ENCODE measurements around the gene ALDH3B2.

ALDH3B2 gene

DNA sequence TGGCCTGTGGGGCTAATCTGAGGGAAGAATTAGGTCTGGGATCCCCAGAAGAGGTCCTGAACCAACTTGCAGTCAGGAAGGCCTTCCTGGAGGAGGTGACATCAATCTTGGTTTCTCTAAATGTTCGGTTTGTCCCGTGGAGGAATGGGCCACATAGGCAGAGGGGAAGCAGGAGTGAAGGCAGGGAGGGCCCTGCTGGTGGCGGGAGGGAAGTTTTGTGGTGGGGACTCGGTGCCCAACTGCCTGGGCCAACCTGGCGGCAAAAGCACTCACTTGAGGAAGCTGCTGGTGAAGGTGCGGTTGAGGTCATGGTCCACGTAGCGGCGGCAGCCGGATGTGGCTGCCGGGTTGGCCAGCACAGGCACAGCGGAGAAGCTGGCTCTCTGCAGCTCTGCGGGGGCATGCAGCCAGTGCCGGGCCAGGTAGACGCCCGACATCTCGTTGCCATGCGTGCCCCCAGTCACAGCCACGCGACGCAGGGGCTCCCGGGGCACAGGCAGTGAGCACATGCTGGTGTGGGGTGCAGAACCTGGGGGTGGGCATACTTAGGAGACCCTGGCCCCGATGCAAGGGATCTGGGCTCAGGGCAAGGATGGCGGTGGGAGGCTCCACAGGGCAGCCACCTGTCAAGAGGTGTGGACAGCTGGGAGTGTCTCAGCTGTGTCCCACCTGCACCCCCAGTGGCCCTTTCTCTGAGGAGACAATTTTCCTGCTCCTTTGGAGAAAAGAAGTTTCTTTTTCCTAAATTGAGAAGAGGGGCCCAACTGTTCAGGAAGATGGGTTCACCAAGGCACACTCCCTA, 27.7 kb downstream of the ALDH3B2 start:
- H3K4me3 ChIP-seq (ENCODE audit: low read length): no peak overlapping the region
- no peak overlapping the region for H3K9ac ChIP-seq (ENCODE audit: low read length)
- no peak for DNase-seq (ENCODE audit: low read depth)
- H3K27me3 ChIP-seq (replicated peaks; ENCODE audit: control insufficient read depth, insufficient read depth, low read length): peaks cover 54% of the 10 kb centered on the region
- H3K36me3 ChIP-seq (ENCODE audit: control insufficient read depth, insufficient read depth, low read length, severe bottlenecking): no peaks in the 10 kb centered on the region
- no peaks in the 10 kb centered on the region for H3K9me3 ChIP-seq (ENCODE audit: control insufficient read depth, low read length)
- no peaks in the 10 kb centered on the region for H3K4me1 ChIP-seq (ENCODE audit: control insufficient read depth, insufficient read depth, low read length)

DNA sequence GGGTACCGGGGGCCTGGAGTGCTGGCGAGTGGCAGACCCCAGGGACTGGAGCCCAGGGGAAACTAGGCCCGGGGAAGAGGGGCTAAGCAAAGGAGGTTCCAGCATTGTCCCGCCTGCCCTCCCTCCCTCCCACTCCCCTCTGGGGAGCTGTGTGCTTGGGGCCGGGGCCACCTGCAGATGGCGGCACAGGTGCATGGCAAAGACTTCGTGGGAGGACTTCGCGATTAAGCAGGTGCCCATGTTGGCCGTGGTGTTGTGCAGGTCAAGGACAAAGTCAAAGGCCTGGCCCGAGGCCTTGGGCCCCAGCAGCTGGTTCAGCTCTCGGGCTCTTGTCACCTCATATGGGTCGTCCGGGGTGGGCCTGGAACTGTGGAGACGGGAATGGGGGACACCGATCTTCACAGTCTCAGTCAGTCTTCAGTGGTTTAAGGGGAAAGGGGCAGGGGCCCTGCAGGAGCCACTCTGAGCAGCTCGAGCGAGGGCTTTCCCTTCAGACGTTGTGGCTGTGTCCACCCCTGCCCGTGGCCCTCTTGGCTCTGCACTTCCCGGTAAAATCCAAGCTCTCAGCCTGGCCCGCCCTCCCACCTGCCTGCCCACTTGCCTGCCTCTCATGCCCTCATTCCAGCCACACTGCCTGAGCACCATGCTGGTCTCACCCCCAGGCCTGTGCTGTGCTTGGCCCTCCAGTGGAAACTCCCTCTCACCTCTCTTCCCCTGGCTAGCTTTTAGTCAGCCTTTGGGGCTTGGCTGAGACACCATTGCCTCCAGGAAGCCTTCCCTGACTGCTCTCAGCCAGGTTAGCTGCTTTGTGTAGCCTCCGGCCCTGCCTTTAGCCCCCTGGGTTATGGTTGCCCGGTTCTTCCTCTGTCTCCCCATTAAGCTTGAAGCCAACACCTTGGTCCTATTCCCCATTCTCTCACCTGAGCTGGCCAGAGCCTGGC, 28.6 kb downstream of the ALDH3B2 start:
- no peak overlapping the region for H3K4me3 ChIP-seq (ENCODE audit: low read length)
- no peak for DNase-seq (ENCODE audit: low read depth)
- no peak overlapping the region for H3K9ac ChIP-seq (ENCODE audit: low read length)
- no peaks in the 10 kb centered on the region for H3K9me3 ChIP-seq (ENCODE audit: control insufficient read depth, low read length)
- H3K27me3 ChIP-seq (replicated peaks; ENCODE audit: control insufficient read depth, insufficient read depth, low read length): peaks cover 60% of the 10 kb centered on the region
- H3K36me3 ChIP-seq (ENCODE audit: control insufficient read depth, insufficient read depth, low read length, severe bottlenecking): no peaks in the 10 kb centered on the region
- H3K4me1 ChIP-seq (ENCODE audit: control insufficient read depth, insufficient read depth, low read length): no peaks in the 10 kb centered on the region

DNA sequence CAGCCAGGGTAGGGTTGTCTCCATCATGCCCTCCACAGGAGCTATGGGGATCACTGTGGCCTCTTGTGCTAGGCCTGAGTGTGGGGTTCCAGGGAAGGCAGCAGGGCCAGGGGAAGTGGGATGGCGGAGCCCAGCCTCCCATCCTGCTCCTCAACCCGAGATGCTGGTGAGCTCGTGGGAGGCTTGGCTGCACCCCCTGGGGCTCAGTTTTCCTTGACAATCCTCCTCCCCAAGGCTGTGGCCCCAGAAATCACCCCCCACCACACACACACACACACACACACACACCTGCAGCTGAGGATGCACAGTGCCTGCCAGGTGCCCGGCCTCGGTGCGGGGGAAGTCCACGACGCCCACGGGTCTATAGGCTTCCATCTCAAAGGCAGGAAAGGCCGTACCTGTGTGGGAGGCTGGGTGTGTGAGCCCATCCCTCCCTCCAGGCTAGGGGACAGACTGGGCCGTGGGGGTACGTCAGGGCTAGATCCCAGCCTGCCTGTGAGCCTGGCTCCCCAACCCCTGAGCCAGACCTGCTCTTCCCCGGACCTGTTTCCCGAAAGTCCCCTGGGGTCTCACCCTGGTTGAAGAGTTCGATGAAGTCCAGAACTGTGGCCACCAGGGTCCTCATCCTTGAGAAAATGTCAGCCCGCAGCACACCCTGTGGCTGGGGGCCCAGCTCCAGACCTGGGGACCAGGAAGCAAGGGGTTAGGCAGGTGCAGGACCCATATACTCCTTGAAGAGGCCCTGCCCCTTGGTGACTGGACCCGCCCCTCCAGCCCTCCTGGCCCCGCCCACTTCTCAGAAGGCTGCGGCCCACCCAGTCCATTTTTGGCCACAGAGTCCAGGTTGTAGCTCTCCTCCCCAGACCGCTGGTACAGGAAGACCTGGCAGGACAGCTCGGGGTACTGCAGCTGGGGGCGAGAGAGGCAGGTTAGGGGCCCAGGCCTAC, 29.7 kb downstream of the ALDH3B2 start:
- DNase-seq (ENCODE audit: low read depth): no peak
- H3K27me3 ChIP-seq (replicated peaks; ENCODE audit: control insufficient read depth, insufficient read depth, low read length): peaks cover 59% of the 10 kb centered on the region
- no peak overlapping the region for H3K9ac ChIP-seq (ENCODE audit: low read length)
- H3K4me3 ChIP-seq (ENCODE audit: low read length): no peak overlapping the region
- no peaks in the 10 kb centered on the region for H3K36me3 ChIP-seq (ENCODE audit: control insufficient read depth, insufficient read depth, low read length, severe bottlenecking)
- no peaks in the 10 kb centered on the region for H3K9me3 ChIP-seq (ENCODE audit: control insufficient read depth, low read length)
- H3K4me1 ChIP-seq (ENCODE audit: control insufficient read depth, insufficient read depth, low read length): no peaks in the 10 kb centered on the region

DNA sequence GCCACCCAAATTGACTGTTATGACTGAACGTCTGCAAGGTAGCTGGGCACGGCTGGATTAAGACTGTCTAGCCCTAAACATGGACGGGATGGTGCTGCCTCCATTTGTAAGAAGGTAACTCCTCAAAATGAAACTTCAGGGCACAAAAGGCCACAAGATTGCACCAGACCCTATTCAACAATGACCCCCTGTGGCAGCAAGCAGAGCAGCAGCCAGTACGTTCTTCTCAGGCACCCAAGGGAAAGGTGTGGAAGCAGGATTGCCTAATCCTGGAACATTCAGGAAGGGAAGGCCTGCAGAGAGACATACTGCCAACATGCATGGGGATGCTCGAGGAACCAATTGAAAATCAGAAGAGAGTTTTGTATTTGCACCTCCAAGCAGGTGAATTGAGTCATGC, 30.4 kb downstream of the ALDH3B2 start:
- no peak for DNase-seq (ENCODE audit: low read depth)
- no peaks in the 10 kb centered on the region for H3K4me1 ChIP-seq (ENCODE audit: control insufficient read depth, insufficient read depth, low read length)
- no peaks in the 10 kb centered on the region for H3K9me3 ChIP-seq (ENCODE audit: control insufficient read depth, low read length)
- no peak overlapping the region for H3K4me3 ChIP-seq (ENCODE audit: low read length)
- H3K9ac ChIP-seq (ENCODE audit: low read length): no peak overlapping the region
- peaks cover 59% of the 10 kb centered on the region for H3K27me3 ChIP-seq (replicated peaks; ENCODE audit: control insufficient read depth, insufficient read depth, low read length)
- no peaks in the 10 kb centered on the region for H3K36me3 ChIP-seq (ENCODE audit: control insufficient read depth, insufficient read depth, low read length, severe bottlenecking)

DNA sequence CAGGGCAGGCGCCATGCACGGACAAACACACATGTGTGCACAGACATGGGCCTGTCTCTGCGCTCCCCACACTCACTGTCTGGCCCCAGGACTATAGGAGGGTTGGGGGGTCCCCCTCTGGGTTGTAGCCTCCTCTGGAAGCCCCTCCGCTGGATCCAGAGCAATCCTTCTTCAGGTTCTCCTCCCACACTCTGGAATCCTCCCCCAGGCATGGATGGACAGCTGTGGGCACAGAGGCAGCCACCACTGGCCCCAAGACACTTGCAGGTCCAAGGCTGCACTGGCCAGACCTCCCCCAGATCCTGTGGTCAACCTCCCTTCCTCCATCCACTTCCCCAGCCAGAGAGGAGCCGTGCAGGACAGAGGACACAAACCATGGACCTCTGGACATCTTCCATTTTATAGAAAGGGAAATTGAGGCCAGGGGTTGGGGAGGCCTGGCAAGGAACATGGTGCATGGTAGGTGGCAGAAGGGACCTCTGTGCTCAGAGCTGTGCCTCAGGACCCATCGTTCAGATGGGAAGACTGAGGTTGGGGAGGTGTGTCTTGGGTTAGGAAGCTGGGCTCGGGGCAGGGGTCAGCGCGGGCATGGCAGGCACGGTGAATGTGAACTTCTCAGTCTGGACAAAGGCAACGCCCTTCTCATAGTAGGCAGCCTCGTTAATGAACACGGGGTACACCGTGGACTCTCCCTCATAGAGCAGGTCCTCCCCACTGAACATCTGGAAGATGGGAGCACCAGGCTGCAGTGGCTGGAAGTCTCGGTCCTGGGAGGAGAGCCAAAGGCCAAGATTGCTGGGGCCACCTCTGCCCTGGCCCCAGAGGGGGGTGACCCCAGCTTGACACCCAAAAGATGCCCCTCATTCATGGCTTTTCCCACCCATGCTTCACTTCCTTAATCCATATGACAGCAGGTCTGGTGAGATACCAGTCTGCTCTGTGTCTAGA, 32.0 kb downstream of the ALDH3B2 start:
- H3K9me3 ChIP-seq (ENCODE audit: control insufficient read depth, low read length): no peaks in the 10 kb centered on the region
- no peak for DNase-seq (ENCODE audit: low read depth)
- H3K4me3 ChIP-seq (ENCODE audit: low read length): no peak overlapping the region
- no peak overlapping the region for H3K9ac ChIP-seq (ENCODE audit: low read length)
- H3K36me3 ChIP-seq (ENCODE audit: control insufficient read depth, insufficient read depth, low read length, severe bottlenecking): no peaks in the 10 kb centered on the region
- H3K27me3 ChIP-seq (replicated peaks; ENCODE audit: control insufficient read depth, insufficient read depth, low read length): peaks cover 48% of the 10 kb centered on the region
- no peaks in the 10 kb centered on the region for H3K4me1 ChIP-seq (ENCODE audit: control insufficient read depth, insufficient read depth, low read length)

DNA sequence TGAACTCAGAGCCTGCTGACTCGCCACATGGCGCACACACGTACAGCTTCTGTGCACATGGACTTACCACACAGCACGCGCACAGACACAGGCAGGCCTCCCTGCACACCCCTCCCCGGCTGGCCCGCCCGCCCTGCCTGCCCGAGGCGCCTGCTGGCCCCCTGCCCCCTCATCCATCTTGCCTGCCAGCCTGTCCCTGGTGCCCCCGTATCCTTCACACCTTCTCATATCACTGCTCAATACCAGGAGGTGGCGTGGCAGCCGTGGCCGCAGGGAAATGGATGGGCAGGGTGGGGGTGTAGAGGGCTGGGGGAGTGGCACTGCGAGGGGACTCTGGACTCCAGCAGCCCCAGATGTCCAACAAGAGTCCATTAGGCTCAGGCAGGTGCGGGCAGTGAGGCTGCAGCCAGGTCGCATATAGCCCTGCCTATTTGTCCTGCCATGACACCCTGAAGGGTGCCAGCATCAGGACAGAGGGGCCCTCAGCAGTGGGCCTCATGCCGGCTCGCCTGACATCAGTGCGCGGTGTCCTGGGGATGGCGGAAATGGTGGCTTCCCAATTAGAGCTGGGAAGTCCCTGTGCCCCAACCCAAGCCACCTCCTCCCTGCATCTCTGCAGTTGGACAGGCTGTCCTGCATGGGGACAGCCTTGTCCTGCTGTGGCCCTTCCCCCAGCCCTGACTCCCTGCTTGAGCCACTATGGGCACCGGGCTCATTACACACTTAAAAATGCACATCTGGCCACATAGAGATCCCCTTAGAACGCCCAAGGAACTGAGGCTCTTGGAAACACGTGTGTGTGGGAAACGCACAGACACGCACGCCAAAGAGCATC, 32.9 kb downstream of the ALDH3B2 start:
- no peak for DNase-seq (ENCODE audit: low read depth)
- H3K4me3 ChIP-seq (ENCODE audit: low read length): no peak overlapping the region
- H3K4me1 ChIP-seq (ENCODE audit: control insufficient read depth, insufficient read depth, low read length): no peaks in the 10 kb centered on the region
- H3K9ac ChIP-seq (ENCODE audit: low read length): no peak overlapping the region
- peaks cover 40% of the 10 kb centered on the region for H3K27me3 ChIP-seq (replicated peaks; ENCODE audit: control insufficient read depth, insufficient read depth, low read length)
- H3K9me3 ChIP-seq (ENCODE audit: control insufficient read depth, low read length): no peaks in the 10 kb centered on the region
- H3K36me3 ChIP-seq (ENCODE audit: control insufficient read depth, insufficient read depth, low read length, severe bottlenecking): no peaks in the 10 kb centered on the region

DNA sequence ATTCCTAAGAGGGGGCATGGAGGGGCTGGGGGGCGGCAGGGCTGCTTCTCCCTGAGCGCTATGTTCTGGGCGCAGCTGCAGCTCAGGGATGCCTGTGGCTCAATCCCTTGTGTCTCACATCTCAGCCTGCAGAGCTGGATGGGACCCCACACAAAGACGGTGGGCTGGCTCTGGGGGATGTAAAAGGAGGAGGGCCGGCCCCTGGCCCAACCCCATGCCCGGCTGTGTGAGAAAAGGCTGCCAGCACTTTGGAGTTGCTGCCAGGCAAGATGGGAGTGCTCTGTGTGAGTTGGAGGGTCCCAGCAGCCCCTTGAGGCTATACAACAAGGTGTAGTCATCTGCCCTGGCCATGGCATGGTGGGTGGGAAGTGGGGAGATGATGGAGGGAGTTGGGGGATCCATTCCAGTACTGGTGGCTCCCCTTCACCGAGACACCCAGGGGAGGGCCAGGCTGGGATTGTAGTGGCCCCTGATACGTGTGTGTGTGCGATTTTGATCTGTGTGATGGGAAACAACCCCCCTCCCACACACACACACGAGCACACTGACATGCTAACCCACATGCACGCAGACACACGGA, 33.6 kb downstream of the ALDH3B2 start:
- no peak for DNase-seq (ENCODE audit: low read depth)

DNA sequence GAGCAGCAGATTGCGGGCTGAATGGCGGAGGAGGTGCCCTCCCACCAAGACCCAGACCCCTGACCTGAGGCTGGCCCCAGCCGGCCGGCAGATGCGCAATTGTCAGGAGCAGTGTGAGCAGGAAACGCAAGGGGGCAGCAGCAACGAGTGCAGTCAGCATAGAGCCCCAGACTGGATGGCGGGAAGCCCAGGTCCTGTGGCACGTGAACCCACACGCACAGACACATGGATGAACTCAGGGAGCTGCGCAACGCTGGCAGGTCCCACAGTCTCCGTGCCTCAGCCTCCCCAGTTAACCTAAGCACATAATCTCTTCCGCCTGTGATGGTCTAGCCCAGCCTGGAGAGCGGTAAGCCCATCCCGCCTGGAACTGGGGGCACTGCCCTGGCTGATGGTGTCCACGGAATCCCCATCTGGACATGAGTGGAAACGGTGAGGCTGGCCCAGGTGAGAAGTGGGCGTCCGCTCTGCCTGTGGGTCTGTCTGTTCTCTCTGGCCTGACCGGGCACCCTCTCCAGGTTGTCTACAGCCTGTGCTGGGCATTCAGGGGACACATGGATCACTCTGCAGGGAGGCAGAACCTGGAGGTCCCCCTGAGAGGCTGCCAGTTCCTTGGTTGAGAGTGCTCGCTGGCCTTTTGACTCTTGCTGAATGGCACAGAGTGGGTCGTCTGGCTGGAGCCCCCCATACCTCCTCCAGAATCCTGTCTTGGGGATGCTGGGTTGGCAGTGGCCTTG, 34.2 kb downstream of the ALDH3B2 start:
- no peak overlapping the region for H3K4me3 ChIP-seq (ENCODE audit: low read length)
- peak; percentile 76 for DNase-seq (ENCODE audit: low read depth)
- H3K9me3 ChIP-seq (ENCODE audit: control insufficient read depth, low read length): no peaks in the 10 kb centered on the region
- no peaks in the 10 kb centered on the region for H3K4me1 ChIP-seq (ENCODE audit: control insufficient read depth, insufficient read depth, low read length)
- no peak overlapping the region for H3K9ac ChIP-seq (ENCODE audit: low read length)
- H3K36me3 ChIP-seq (ENCODE audit: control insufficient read depth, insufficient read depth, low read length, severe bottlenecking): no peaks in the 10 kb centered on the region
- H3K27me3 ChIP-seq (replicated peaks; ENCODE audit: control insufficient read depth, insufficient read depth, low read length): peaks cover 34% of the 10 kb centered on the region

More for the DNA sequence above, 33.6 kb downstream of the ALDH3B2 start:
- Histone ChIP-seq H3K4me3 (ENCODE audit: low read length) (no peak overlapping the region), H3K27me3 (replicated peaks; ENCODE audit: control insufficient read depth, insufficient read depth, low read length) (peaks cover 33% of the 10 kb centered on the region), H3K36me3 (ENCODE audit: control insufficient read depth, insufficient read depth, low read length, severe bottlenecking) (no peaks in the 10 kb centered on the region), H3K9me3 (ENCODE audit: control insufficient read depth, low read length) (no peaks in the 10 kb centered on the region), H3K4me1 (ENCODE audit: control insufficient read depth, insufficient read depth, low read length) (no peaks in the 10 kb centered on the region), H3K9ac (ENCODE audit: low read length) (no peak overlapping the region)

DNA sequence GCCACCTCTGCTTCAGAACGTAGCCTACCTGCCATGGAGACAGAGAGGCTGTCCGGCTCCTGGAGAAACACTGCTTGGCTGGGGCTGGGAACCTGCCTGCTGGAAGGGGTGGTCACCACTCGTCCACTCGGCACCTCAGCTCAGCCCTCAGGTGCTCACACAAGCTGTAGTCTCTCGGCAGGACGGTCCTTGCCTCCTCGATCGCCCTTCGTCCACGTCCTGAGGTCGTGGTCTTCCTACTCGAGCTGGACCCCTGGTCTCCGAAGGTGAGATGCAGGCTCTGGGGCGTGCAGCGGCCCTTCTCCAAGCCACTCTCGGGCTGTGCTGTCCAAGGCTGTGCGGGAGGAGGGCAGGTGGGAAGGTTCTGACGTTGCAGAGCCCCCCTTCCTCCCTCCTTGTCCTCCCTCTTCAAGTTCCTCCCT, 35.0 kb downstream of the ALDH3B2 start, which contains the start of gene TBX10:
Gene TBX10, minus strand, starts transcription at position 326 of the 422 bp plus-strand sequence. Its CDS starts 291 bp downstream, at position 35.
- H3K4me3 ChIP-seq (ENCODE audit: low read length): no peak within 1 kb of the TSS
- no peaks in the 10 kb centered on the region for H3K36me3 ChIP-seq (ENCODE audit: control insufficient read depth, insufficient read depth, low read length, severe bottlenecking)
- H3K27me3 ChIP-seq (replicated peaks; ENCODE audit: control insufficient read depth, insufficient read depth, low read length): peaks cover 42% of the 10 kb centered on the region
- no peak for DNase-seq (ENCODE audit: low read depth)
- H3K9me3 ChIP-seq (ENCODE audit: control insufficient read depth, low read length): no peaks in the 10 kb centered on the region
- H3K9ac ChIP-seq (ENCODE audit: low read length): no peak within 1 kb of the TSS
- H3K4me1 ChIP-seq (ENCODE audit: control insufficient read depth, insufficient read depth, low read length): no peaks in the 10 kb centered on the region

Data from adipocyte (in vitro differentiated cells).